HEK293 (cell line): Measurements from ENCODE around the gene UBE4B.

Experiments used
- CTCF ChIA-PET: fragments of 350-600 bp; formaldehyde crosslinking; extraction: SDS; loops from one replicate; lab custom pipeline; 2021; ENCODE audit warnings: antibody characterized with exemption; lab: Yijun Ruan, JAX
- POLR2A ChIA-PET: fragments of 300-600 bp; formaldehyde crosslinking; extraction: SDS; loops from one replicate; lab custom pipeline; 2020; ENCODE audit warnings: antibody characterized with exemption, inconsistent platforms; lab: Yijun Ruan, JAX
- H3K27ac ChIP-seq: fragments of 200-500 bp; sonication (Bioruptor generic); 2 replicates; pipeline ENCODE4 v1.5.1; 2014; ENCODE audit warnings: low read depth, low read length, control low read depth, inconsistent platforms; ENCODE audit errors: extremely low read depth
- H3K36me3 ChIP-seq, 2 experiments: fragments of 200-500 bp in 1 of 2; sonication (Bioruptor generic) in 1 of 2; 1 replicate in 1 of 2; 2 replicates in 1 of 2; pipeline ENCODE4 v1.5.1; 2014 to 2017; ENCODE audit warnings: inconsistent platforms in 2 of 2, low read length in 2 of 2; ENCODE audit not compliant: control insufficient read depth in 2 of 2, insufficient read depth in 1 of 2
- H3K4me1 ChIP-seq: fragments of 200-500 bp; sonication (Bioruptor generic); 2 replicates; pipeline ENCODE4 v1.5.1; 2014; ENCODE audit warnings: mild to moderate bottlenecking, low read length, inconsistent platforms; ENCODE audit not compliant: control insufficient read depth, insufficient read depth
- H3K4me3 ChIP-seq: 2 replicates; pipeline ENCODE4 v1.5.1; 2011; ENCODE audit warnings: low read depth, mild to moderate bottlenecking, control low read depth, low read length, moderate library complexity
- H3K9me3 ChIP-seq: fragments of 200-500 bp; sonication (Bioruptor generic); 2 replicates; pipeline ENCODE4 v1.5.1; 2014; ENCODE audit warnings: low read depth, low read length, inconsistent platforms; ENCODE audit not compliant: control insufficient read depth, insufficient read depth
- ATF2 ChIP-seq: fragments of 450-650 bp; formaldehyde crosslinking; IDR thresholded peaks from 2 replicates; pipeline ENCODE4 v1.5.1; 2016; ENCODE audit warnings: missing biosample characterization, missing genetic modification characterization, low read depth
- HOXA7 ChIP-seq: sonication (generic); formaldehyde crosslinking; IDR thresholded peaks from 2 replicates; pipeline ENCODE4 v1.8.1; 2022; ENCODE audit warnings: missing genetic modification reagents, borderline replicate concordance
- PRDM1 ChIP-seq: fragments of 450-650 bp; formaldehyde crosslinking; IDR thresholded peaks from 2 replicates; pipeline ENCODE4; 2016; ENCODE audit warnings: missing biosample characterization, missing genetic modification characterization
- TRIM28 ChIP-seq: IDR thresholded peaks from 2 replicates; pipeline ENCODE4 v1.6.1; 2011; ENCODE audit warnings: low read length, control low read depth, borderline replicate concordance
- YY1 ChIP-seq: fragments of 450-650 bp; formaldehyde crosslinking; IDR thresholded peaks from 2 replicates; pipeline ENCODE4 v1.5.1; 2018; ENCODE audit warnings: missing biosample characterization, missing genetic modification characterization
- ZBTB17 ChIP-seq: fragments of 450-650 bp; formaldehyde crosslinking; IDR thresholded peaks from 2 replicates; pipeline ENCODE4 v1.5.1; 2016; ENCODE audit warnings: missing biosample characterization, missing genetic modification characterization
- ZBTB8A ChIP-seq: fragments of 450-650 bp; formaldehyde crosslinking; IDR thresholded peaks from 2 replicates; pipeline ENCODE4 v1.5.1; 2016; ENCODE audit warnings: missing biosample characterization, missing genetic modification characterization
- ZFP69B ChIP-seq: fragments of 450-650 bp; formaldehyde crosslinking; IDR thresholded peaks from 2 replicates; pipeline ENCODE4 v1.5.1; 2016; ENCODE audit warnings: missing biosample characterization, missing genetic modification characterization
- ZNF155 ChIP-seq: fragments of 450-650 bp; formaldehyde crosslinking; IDR thresholded peaks from 2 replicates; pipeline ENCODE4 v1.5.1; 2016; ENCODE audit warnings: missing biosample characterization, missing genetic modification characterization
- ZNF174 ChIP-seq: fragments of 450-650 bp; formaldehyde crosslinking; IDR thresholded peaks from 2 replicates; pipeline ENCODE4 v1.5.0; 2017; ENCODE audit warnings: missing biosample characterization, mild to moderate bottlenecking, missing genetic modification characterization
- ZNF280C ChIP-seq: fragments of 450-650 bp; formaldehyde crosslinking; IDR thresholded peaks from 2 replicates; pipeline ENCODE4 v1.5.1; 2016; ENCODE audit warnings: missing biosample characterization, missing genetic modification characterization
- ZNF302 ChIP-seq: fragments of 450-650 bp; formaldehyde crosslinking; IDR thresholded peaks from 2 replicates; pipeline ENCODE4 v1.5.1; 2016; ENCODE audit warnings: missing biosample characterization, missing genetic modification characterization, low read depth
- ZNF416 ChIP-seq: fragments of 450-650 bp; formaldehyde crosslinking; IDR thresholded peaks from 2 replicates; pipeline ENCODE4 v1.5.1; 2016; ENCODE audit warnings: missing biosample characterization, missing genetic modification characterization
- ZNF548 ChIP-seq: fragments of 450-650 bp; formaldehyde crosslinking; IDR thresholded peaks from 2 replicates; pipeline ENCODE4 v1.5.1; 2016; ENCODE audit warnings: missing biosample characterization, missing genetic modification characterization
- ZNF560 ChIP-seq: fragments of 450-650 bp; formaldehyde crosslinking; IDR thresholded peaks from 2 replicates; pipeline ENCODE4 v1.5.1; 2017; ENCODE audit warnings: missing biosample characterization, missing genetic modification characterization, borderline replicate concordance
- ZNF747 ChIP-seq: fragments of 450-650 bp; formaldehyde crosslinking; IDR thresholded peaks from 2 replicates; pipeline ENCODE4 v1.5.1; 2016; ENCODE audit warnings: missing biosample characterization, missing genetic modification characterization
- ZSCAN18 ChIP-seq: fragments of 450-650 bp; formaldehyde crosslinking; IDR thresholded peaks from 2 replicates; pipeline ENCODE4 v1.5.1; 2016; ENCODE audit warnings: missing biosample characterization, missing genetic modification characterization

The UBE4B gene

DNA sequence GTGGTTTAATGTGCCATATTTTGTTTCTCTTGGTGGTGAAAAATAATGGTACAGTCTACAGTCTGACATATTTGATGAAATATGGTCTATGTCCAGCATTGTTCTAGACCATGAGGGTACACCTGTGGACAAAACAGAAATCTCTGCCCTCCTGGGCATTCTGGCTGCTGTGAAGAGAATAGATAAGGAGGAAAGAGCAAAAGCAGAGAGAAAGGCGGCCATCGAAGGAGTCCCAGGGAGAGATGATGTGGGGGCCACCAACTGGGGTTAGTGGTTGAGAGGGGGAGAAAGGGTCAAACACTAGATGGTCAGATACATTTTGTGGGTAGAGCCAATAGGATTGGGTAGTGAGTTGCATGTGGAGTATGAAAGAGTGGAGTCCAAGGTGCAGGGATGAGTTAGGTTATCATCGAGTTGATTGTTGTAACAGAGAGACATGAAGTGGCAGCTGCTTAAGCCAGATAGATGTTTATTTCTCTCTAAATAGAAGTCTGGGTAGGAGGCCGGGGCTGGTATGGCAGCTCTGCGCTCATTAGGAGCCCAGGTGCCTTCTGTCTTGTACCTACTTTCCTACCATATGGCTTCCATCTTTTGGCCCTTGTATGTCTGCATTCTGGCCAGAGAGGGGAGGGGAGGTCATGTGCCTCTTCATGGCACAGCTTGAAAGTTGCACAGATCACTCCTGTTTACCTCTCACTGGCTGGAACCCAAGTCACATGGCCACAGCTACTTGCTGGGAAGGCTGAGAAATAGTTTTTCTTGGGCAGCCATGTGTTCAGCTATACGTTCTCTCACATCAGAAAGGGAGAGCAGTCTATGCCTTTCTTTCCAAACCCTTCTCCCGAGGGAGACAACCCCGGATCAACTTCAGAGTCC lies 13.0 kb downstream of the UBE4B start (continued):
- TF ChIP-seq ZNF548 (no peak), ZNF155 (tag by site-specific recombination) (no peak), YY1 (no peak), ZNF280C (tag by site-specific recombination) (no peak), ZFP69B (tag by site-specific recombination) (no peak), ZNF302 (no peak), HOXA7 (CRISPR knock-in tag) (no peak), ATF2 (no peak), ZNF560 (tag by site-specific recombination) (no peak), ZNF174 (tag by site-specific recombination) (no peak), ZBTB17 (tag by site-specific recombination) (0 out of 2 replicates have a peak, but pooled peaks have one; percentile 31), ZNF416 (tag by site-specific recombination) (no peak), TRIM28 (no peak), ZBTB8A (tag by site-specific recombination) (no peak)

DNA sequence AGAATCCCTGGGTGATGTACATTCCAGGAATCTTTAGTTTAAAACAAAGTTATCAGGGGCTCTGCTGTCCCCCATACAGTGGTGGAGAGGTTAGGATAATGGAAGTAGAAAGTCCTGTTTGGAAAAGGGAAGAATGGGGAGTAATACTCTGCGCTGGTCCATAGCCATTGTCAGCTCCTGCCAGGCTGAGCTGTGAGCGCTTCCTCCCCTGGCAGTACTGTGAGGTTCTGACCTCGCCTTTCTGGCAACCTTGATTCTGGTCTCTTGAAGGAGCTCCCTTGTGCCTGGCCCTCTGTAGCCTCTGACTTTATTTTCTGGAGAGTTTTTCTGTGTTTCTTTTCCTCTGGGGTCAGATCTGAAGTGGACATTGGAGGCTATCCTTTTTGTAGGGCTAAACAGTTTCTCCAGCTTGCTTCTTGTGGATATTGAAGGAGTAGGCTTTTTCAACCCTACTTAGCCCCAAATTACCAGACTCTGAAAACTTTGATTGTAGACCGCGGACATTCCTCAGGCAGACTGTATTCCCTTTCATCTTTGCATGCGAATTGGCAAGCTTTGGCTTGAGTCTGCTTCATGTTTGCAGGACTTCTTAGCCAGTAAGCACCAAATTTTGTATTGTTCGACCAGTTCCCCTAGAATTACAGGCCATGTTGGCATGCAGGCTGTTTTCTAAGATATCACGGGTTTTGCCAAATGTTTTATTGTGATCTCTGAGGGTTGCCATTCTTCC lies 13.8 kb downstream of the UBE4B start:
- Histone ChIP-seq H3K9me3 (no peaks in the 10 kb centered on the region), H3K36me3 (peaks cover 0 to 12% of the 10 kb centered on the region in 2 experiments; a peak in 1 of 3 replicates), H3K27ac (no peak overlapping the region), H3K4me3 (no peak overlapping the region), H3K4me1 (no peaks in the 10 kb centered on the region)
- ChIA-PET CTCF (interaction anchor here (0.6 to 1.5 kb wide), 4 partner anchors 41 to 164 kb away, joined by 3 to 5 read pairs (median 3); partner anchors contain the start of gene KIF1B), POLR2A (no interaction called here)
- TF ChIP-seq PRDM1 (tag by site-specific recombination) (0 out of 2 replicates have a peak, but pooled peaks have one; percentile 4), ZNF747 (tag by site-specific recombination) (no peak)

DNA sequence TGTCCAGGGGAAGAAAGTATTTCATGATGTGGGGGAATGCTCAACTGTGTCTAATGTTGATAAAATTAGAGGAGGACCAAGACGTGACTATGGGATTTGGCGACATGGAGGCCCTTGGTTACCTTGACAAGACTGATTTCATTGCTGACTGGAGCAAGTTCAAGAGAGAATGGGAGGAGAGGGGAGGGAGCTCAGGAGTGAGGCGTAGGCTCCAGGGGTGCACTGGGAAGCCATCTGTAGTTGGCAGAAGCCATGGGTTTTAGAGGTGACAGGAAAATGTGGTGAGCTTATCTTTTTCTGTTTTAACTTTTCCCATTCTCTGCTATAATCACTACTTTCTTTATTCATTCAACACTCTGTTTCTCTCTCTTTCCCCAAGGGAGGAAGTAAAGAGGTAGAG lies 15.8 kb downstream of the UBE4B start:
- Histone ChIP-seq H3K9me3 (no peaks in the 10 kb centered on the region), H3K4me1 (no peaks in the 10 kb centered on the region), H3K27ac (no peak overlapping the region), H3K36me3 (peaks cover 0 to 7% of the 10 kb centered on the region in 2 experiments; a peak in 1 of 3 replicates), H3K4me3 (no peak overlapping the region)
- POLR2A ChIA-PET: interaction anchor here (0.6 kb wide), 1 partner anchor 372 kb away, joined by 3 read pairs; no protein-coding TSS in a partner anchor
- TF ChIP-seq ZSCAN18 (tag by site-specific recombination): no peak
- CTCF ChIA-PET: interaction anchor here (0.6 to 0.8 kb wide), 3 partner anchors 10 to 1323 kb away, joined by 3 to 4 read pairs (median 4); no protein-coding TSS in a partner anchor
